ENCODE measurements around the gene SEZ6. TPM values are rescaled to one million over a fixed set of nuclear protein-coding genes. Genes with fewer than 3 reads are reported as not detected.

SEZ6 gene
- total RNA-seq, 1 donor from 2014 or later: 6.9 TPM

- TF ChIP-seq CTCF (conservative IDR thresholded peaks at IDR 0.05): no peak
- Mint-ChIP-seq H3K27ac (no peak overlapping the region), H3K9me3 (peaks cover 4% of the 10 kb centered on the region), H3K36me3 (no peaks in the 10 kb centered on the region), H3K4me3 (no peak overlapping the region), H3K27me3 (peaks cover 26% of the 10 kb centered on the region), H3K4me1 (ENCODE audit: unreplicated experiment) (peaks cover 25% of the 10 kb centered on the region)
- DNase-seq (ENCODE audit: extremely low spot score, unreplicated experiment): no peak
Measured at GRCh38 chr17:29039764-29040598, 34.1 kb upstream of the SEZ6 start.

- Mint-ChIP-seq H3K4me1 (ENCODE audit: unreplicated experiment) (peaks cover 14% of the 10 kb centered on the region), H3K36me3 (no peaks in the 10 kb centered on the region), H3K27me3 (peaks cover 30% of the 10 kb centered on the region), H3K27ac (no peak overlapping the region), H3K9me3 (peaks cover 11% of the 10 kb centered on the region), H3K4me3 (no peak overlapping the region)
- no peak for DNase-seq (ENCODE audit: extremely low spot score, unreplicated experiment)
- TF ChIP-seq CTCF (conservative IDR thresholded peaks at IDR 0.05): no peak
Measured at GRCh38 chr17:29038085-29038795, 32.4 kb upstream of the SEZ6 start.

GRCh38 chr17:29037739-29038084, 31.9 kb upstream of the SEZ6 start:
- no peak overlapping the region for H3K27ac Mint-ChIP-seq
- H3K9me3 Mint-ChIP-seq: peaks cover 11% of the 10 kb centered on the region
- no peak for TF ChIP-seq CTCF (conservative IDR thresholded peaks at IDR 0.05)
- no peak overlapping the region for H3K4me3 Mint-ChIP-seq
- peaks cover 33% of the 10 kb centered on the region for H3K27me3 Mint-ChIP-seq
- DNase-seq (ENCODE audit: extremely low spot score, unreplicated experiment): no peak
- peaks cover 16% of the 10 kb centered on the region for H3K4me1 Mint-ChIP-seq (ENCODE audit: unreplicated experiment)
- no peaks in the 10 kb centered on the region for H3K36me3 Mint-ChIP-seq

- H3K27ac Mint-ChIP-seq: no peak overlapping the region
- no peak for TF ChIP-seq CTCF (conservative IDR thresholded peaks at IDR 0.05)
- H3K4me3 Mint-ChIP-seq: no peak overlapping the region
- DNase-seq (ENCODE audit: extremely low spot score, unreplicated experiment): no peak
- H3K9me3 Mint-ChIP-seq: peaks cover 11% of the 10 kb centered on the region
- peaks cover 12% of the 10 kb centered on the region for H3K4me1 Mint-ChIP-seq (ENCODE audit: unreplicated experiment)
- peaks cover 39% of the 10 kb centered on the region for H3K27me3 Mint-ChIP-seq
- H3K36me3 Mint-ChIP-seq: no peaks in the 10 kb centered on the region
Measured at GRCh38 chr17:29036584-29036983, 30.8 kb upstream of the SEZ6 start.

- no peaks in the 10 kb centered on the region for H3K36me3 Mint-ChIP-seq
- no peak overlapping the region for H3K4me3 Mint-ChIP-seq
- no peak for TF ChIP-seq CTCF (conservative IDR thresholded peaks at IDR 0.05)
- peaks cover 14% of the 10 kb centered on the region for H3K4me1 Mint-ChIP-seq (ENCODE audit: unreplicated experiment)
- H3K27ac Mint-ChIP-seq: no peak overlapping the region
- H3K9me3 Mint-ChIP-seq: peaks cover 11% of the 10 kb centered on the region
- peaks cover 53% of the 10 kb centered on the region for H3K27me3 Mint-ChIP-seq
- no peak for DNase-seq (ENCODE audit: extremely low spot score, unreplicated experiment)
Measured at GRCh38 chr17:29034510-29034909, 28.7 kb upstream of the SEZ6 start.
